Fibroblast of gingiva (primary cell): ENCODE data around the gene ANKRD11.

Experiments
- DNase-seq: peaks from one replicate; pipeline ENCODE4 v3.0.0-alpha.2; 2011; ENCODE audit warnings: low read depth

The ANKRD11 gene

DNA sequence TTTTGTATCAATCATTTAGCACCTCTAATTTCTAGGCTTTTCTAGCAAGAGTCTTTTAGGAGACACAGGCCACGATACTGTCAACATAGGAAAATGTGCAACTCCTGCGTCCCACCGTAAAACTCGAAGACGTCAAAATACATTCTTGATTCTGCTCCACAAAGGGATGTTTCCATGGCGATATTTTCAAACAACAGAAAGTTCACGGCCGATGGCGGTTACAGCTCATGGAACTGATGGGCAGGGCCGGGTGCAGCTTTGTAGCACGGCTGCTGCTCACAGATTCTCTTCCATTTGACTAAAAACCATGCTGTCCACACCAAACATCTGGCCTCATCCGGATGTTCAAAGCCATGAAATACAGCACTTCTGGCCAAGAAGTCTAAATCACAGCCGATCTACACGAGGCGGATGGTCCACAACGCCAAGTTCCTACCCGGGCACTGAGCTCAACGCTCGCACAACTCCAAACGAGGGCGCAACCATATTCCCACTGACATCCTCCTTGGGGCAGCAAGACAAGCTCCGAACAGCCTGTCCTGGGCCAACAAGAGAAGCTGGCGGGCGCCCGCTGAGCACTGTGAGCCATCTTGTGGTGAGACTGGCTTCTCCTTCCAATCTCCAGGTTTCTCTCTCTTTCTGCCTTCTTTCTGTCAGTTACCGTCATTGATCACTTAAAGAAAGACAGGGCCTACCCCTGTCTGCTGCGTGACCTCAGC, 193.0 kb downstream of the ANKRD11 start:
- no peak for DNase-seq

DNA sequence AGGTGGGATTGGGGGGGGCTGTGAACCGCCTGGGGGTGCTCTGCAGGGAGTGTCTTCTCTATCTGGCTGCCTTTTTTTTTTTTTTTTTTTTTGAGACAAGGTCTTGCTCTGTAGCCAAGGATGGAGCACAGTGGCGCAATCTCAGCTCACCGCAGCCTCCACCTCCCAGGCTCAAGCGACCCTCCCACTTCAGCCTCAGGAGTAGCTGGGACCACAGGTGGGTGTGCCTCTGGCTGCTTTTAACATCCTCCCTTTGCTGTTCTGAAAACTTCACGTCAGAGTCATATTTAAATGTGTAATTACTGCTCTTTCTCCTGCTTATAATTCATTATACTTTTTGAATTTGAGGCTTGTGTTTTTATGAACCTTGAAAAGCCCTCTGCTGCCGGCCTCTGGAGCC, 194.4 kb downstream of the ANKRD11 start:
- no peak for DNase-seq

GRCh38 chr16:89295071-89295900, 195.1 kb downstream of the ANKRD11 start:
- no peak for DNase-seq

GRCh38 chr16:89294486-89294885, 195.9 kb downstream of the ANKRD11 start:
- no peak for DNase-seq

DNA sequence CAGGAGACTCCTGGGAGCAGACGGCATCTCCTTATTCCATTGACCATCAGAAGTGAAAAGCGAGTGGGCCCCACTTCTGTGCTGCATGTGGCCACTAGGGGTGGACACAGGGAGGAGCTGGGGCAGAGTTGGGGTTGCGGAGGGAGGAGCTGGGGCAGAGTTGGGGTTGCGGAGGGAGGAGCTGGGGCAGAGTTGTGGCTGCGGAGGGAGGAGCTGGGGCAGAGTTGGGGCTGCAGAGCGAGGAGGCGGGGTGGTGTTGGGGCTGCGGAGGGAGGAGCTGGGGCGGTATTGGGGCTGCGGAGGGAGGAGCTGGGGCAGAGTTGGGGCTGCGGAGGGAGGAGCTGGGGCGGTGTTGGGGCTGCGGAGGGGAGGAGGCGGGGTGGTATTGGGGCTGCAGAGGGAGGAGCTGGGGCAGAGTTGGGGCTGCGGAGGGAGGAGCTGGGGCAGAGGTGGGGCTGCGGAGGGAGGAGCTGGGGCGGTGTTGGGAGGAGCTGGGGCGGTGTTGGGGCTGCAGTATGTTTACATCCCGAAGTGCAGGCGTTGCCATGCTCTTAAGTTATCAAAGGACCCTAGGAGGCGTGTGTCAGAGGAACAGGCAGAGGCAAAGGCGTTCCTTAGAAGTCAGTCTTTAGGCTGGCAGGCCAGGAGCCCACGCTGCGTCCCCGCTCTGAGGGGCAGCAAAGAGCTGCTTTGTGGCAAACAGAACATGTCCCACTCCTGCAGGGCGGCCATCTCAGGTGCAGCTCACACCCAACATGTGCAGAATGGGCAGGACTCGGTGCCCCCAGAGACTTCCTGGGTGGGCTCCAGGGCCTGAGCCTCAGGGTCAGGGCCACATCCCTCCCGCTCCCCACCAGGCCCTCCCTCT, 196.9 kb downstream of the ANKRD11 start:
- DNase-seq = no peak

- DNase-seq = no peak
Observed at GRCh38 chr16:89292443-89293078, 197.8 kb downstream of the ANKRD11 start.

DNA sequence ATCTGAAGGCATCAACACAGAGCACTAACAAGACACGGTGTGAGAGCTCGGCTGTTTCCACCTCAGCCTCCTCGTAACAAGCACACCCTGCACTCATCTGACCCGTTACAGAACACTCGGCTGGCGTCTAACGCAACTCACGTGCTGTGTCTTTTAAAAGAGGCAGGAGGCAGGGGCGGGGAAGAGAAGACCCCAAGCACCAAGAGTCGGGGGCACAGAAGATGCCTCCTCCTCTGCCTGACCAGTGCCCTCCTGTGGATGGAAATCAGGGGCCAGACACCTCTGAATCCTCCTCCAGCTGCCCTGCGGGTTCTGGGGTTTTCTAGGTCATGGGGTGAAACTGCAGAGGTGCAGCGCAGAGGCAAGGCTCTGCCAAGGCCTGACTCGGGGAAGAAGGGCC, 198.6 kb downstream of the ANKRD11 start:
- DNase-seq = no peak

GRCh38 chr16:89291363-89291762, 199.0 kb downstream of the ANKRD11 start:
- no peak for DNase-seq

DNA sequence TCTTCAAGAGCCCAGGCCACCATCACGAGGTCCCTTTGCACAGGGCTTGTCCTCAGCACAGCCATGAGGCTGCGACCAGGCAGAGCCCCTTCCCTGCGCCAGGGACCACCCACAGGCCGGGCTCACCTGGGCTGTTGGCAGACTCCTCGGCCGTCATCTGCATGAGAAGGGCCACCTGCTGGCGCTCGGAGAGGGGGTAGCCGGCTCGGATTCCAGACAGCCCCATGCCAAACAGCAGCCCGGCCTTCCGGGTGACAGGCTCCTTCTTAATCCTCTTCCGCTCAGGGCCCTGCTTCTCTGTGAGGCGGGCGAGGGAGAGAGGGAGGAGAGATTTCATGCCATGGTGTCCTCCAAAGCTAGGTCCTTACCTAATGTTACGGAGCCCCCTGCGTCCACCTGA, 199.5 kb downstream of the ANKRD11 start:
- DNase-seq = no peak

GRCh38 chr16:89290472-89290871, 199.9 kb downstream of the ANKRD11 start:
- no peak for DNase-seq

GRCh38 chr16:89289428-89290395, 200.6 kb downstream of the ANKRD11 start:
- peak; percentile 54 for DNase-seq

- DNase-seq = no peak
Observed at GRCh38 chr16:89288966-89289365, 201.4 kb downstream of the ANKRD11 start.

GRCh38 chr16:89288577-89288844, 201.8 kb downstream of the ANKRD11 start:
- no peak for DNase-seq

DNA sequence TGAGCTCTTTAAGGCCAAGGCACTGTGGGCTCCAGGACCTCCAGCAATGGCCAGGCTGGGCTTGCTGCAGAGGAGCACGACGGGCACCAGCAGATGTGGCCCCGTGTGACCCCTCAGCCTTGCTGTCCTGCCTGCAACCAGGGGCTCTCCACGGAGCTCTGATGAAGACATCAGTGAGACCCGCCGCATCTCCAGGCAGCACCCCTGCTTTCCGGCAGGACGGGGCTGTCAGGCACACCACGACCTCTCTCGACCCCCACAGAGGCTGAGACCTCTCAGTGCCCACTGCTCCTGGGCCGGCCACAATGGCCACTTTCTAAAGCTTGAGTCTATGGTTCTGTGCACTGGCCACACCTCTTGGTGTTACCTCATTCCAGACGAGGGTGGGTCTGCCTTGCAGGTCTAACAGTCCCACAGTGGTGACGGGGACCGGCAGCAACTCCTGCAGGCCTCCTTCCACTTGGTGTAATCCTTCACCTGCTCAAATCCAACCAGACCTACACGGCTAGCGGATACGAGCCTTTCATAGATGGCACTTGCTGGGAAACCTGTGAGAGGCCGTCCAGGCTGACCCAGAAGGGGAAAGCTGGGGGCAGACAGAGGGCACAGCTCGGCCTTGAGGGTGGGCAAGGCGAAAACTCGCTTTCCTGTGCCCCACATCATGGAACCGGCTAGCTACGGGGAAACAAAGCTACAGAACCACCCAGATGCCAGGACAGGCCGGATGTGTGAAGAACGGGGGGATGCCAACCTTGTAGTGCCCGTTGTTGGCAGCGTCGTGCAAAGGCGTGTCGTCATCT, 202.4 kb downstream of the ANKRD11 start:
- DNase-seq = no peak

- DNase-seq = no peak
Observed at GRCh38 chr16:89286096-89286495, 204.3 kb downstream of the ANKRD11 start.

DNA sequence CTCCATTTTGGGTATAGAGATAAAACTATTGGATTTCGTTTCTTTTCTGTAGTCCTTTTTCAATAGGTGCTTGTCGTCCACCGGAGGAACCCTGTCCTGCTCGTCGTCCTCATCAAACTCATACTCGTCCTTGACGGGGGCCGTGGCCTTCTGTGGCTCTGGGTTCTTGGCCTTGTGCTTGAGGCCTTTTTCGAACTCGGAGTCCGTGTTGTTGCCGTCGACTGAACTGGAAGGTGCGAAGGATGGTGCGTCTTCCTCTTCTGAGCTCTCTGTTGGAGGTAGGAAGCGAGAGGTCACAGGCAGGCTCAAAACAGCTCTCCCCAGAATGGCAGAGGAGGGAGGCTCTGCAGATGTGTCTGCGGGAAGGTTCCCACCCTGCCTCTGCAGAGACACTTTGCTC, 205.0 kb downstream of the ANKRD11 start:
- DNase-seq = no peak

- DNase-seq = no peak
Observed at GRCh38 chr16:89283449-89283848, 206.9 kb downstream of the ANKRD11 start.

- DNase-seq = no peak
Observed at GRCh38 chr16:89282523-89282922, 207.8 kb downstream of the ANKRD11 start.

DNA sequence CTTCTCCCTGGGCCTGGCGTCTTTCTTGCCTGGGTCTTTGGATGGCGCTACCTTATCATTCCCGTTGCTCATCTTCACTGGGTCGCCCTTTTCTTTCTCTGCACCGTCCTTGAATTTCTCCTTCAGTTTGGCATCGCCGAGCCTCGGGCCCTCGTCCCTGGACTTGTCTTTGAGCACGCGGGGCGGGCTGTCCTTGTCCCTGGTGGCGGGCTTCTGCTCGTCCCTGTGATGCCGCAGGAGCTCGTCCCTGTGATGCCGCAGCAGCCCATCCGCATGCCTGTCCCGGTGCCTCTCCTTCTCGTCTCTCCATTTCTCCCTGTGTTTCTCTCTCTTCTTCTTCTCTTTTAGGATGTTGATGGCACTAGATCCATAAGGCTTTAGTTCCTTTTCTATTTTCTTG, 208.5 kb downstream of the ANKRD11 start:
- no peak for DNase-seq

GRCh38 chr16:89281189-89281577, 209.2 kb downstream of the ANKRD11 start:
- no peak for DNase-seq
